Fibroblast of pulmonary artery (primary cell): Measurements from ENCODE around the gene PDE9A.

Experiments
- DNase-seq: peaks from one replicate; pipeline ENCODE4 v3.0.0-alpha.2; 2010; ENCODE audit warnings: low read depth
- H3K4me3 ChIP-seq: replicated peaks from 2 replicates; pipeline ENCODE4 v1.5.1; 2011; ENCODE audit warnings: low read depth, mild to moderate bottlenecking, control low read depth, low read length, moderate library complexity
- CTCF ChIP-seq: IDR thresholded peaks from 2 replicates; pipeline ENCODE4 v1.5.1; 2011; ENCODE audit warnings: mild to moderate bottlenecking, control low read depth, low read length, inconsistent platforms; ENCODE audit errors: missing control alignments

The PDE9A gene

GRCh38 chr21:42739061-42739931, 85.9 kb downstream of the PDE9A start:
- H3K4me3 ChIP-seq: no peak overlapping the region
- TF ChIP-seq CTCF: no peak
- no peak for DNase-seq

DNA sequence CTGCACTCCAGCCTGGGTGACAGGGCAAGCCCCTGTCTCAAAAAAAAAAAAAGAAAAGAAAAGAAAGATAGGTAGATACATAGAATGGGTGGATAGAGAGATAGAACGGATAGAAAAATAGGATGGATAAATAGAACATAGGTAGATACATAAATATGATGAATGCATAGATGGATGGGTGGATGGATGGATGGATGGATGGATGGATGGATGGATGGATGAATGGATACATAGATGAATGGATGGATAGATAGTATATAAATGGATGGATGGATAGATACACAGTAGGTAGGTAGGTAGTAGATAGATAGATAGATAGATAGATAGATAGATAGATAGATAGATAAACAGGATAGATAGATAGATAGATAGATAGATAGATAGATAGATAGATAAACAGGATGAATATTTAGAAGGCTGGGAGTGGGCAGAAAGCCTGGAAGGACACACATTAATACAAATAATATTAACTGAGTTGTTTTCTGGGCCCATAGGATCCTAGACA, 87.0 kb downstream of the PDE9A start:
- DNase-seq: no peak
- TF ChIP-seq CTCF: no peak
- no peak overlapping the region for H3K4me3 ChIP-seq

DNA sequence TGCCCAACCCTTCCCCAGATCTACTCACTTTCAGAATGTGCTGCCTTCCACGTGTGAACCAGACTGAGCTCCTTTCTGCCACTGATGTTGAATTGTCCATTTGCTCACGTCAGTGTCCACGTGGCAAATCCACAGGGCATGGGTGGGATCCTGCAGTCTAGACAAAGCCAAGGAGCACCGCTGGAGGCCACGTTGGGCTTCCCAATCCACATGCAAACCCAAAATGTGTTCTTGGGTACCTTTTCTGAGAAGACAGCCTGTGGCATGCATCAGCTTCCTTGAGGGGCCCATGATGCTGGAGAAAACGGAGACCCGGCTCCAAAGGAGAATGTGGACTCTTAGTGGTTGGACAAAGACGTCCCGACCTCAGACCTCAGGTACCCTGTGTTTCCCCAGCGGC, 87.6 kb downstream of the PDE9A start:
- TF ChIP-seq CTCF: no peak
- H3K4me3 ChIP-seq: no peak overlapping the region
- no peak for DNase-seq

- no peak overlapping the region for H3K4me3 ChIP-seq
- TF ChIP-seq CTCF: no peak
- no peak for DNase-seq
Observed at GRCh38 chr21:42744520-42745445, 91.4 kb downstream of the PDE9A start.

DNA sequence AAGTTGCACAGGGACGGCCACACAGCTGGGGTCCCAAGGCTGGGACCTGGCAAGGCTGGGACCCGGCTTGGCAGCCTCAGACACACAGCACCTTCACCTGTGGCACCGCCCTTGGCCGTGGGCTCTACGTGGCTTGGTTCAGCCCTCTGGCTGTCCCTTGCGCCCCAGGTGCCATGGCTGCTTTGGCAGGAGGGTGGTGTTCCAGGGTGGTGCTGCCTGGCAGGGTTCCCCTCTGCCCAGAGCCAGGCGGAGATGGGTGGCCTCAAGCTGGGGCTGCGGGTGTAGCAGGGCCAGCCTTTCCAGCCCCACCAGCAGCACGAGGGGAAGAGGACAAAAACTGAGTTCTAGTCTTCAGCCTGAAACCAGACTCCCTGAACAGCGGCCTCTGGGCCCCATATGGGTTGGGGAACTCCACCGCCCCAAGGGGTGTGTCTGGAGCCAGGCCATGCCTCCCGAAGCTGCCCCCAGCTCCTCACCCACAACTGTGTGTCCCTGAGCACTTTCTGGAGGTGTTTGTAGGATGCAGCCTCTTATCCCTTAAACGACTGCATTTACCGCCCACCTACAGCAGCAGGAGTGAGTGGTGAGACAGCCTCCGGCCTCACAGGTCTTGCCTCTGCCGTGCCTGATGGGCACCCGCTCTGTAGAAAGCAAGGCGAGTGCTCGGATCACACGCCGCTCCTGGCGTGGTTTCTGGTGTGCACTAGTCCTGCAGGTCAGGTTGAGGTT, 92.3 kb downstream of the PDE9A start:
- TF ChIP-seq CTCF: no peak

GRCh38 chr21:42746240-42746592, 92.8 kb downstream of the PDE9A start:
- H3K4me3 ChIP-seq: no peak overlapping the region
- TF ChIP-seq CTCF: no peak
- DNase-seq: no peak

More for the DNA sequence above, 92.3 kb downstream of the PDE9A start:
- no peak for DNase-seq
- no peak overlapping the region for H3K4me3 ChIP-seq
